Heart left ventricle (tissue), 16 donors: ENCODE data around the gene COG2. TPM values are rescaled to one million over a fixed set of nuclear protein-coding genes. Genes with fewer than 3 reads are reported as not detected.
"Not testable (repeated sequence)": the region's sequence is repeated elsewhere in the genome, so short reads cannot be mapped to it uniquely, and the experiment has no call there.

Experiments used
- ATAC-seq, 4 donors: fragments of 200-7000 bp; cut with Tn5 transposase; one replicate each; pipeline ENCODE4 v1.9.1; 2020 to 2022; ENCODE audit warnings: moderate library complexity in 4 of 4, mild to moderate bottlenecking in 3 of 4, moderate number of reproducible peaks in 1 of 4
- DNase-seq, 5 donors: peaks; one replicate each; pipeline ENCODE4 v3.0.0-alpha.2; 2020
- H3K27ac ChIP-seq, 12 donors: fragments of 200-600 bp; sonication (generic) in 4 of 12; one replicate each; pipeline versions ENCODE4 v1.5.0 to v1.8.0; 2016 to 2022; ENCODE audit warnings: mild to moderate bottlenecking in 2 of 12
- H3K27me3 ChIP-seq, 9 donors: fragments of 200-600 bp; sonication (generic) in 2 of 9; one replicate each; pipeline versions ENCODE4 v1.5.1 to v1.8.0; 2016 to 2022; ENCODE audit warnings: mild to moderate bottlenecking in 3 of 9
- H3K36me3 ChIP-seq, 9 donors: fragments of 200-600 bp; sonication (generic) in 2 of 9; one replicate each; pipeline versions ENCODE4 v1.5.0 to v1.8.0; 2018 to 2022; ENCODE audit warnings: mild to moderate bottlenecking in 2 of 9
- H3K4me1 ChIP-seq, 12 donors: fragments of 200-600 bp; sonication (generic) in 4 of 12; one replicate each; pipeline versions ENCODE4 v1.5.0 to v1.8.0; 2016 to 2022; ENCODE audit warnings: mild to moderate bottlenecking in 3 of 12
- H3K4me3 ChIP-seq, 12 donors: fragments of 200-600 bp; sonication (generic) in 4 of 12; one replicate each; pipeline versions ENCODE4 v1.5.0 to v1.8.0; 2017 to 2022; ENCODE audit warnings: mild to moderate bottlenecking in 9 of 12, moderate library complexity in 4 of 12
- H3K9me3 ChIP-seq, 12 donors: fragments of 200-600 bp; sonication (generic) in 4 of 12; one replicate each; pipeline versions ENCODE4 v1.5.0 to v1.8.0; 2016 to 2022; ENCODE audit warnings: mild to moderate bottlenecking in 1 of 12
- CTCF ChIP-seq, 12 donors: fragments of 200-600 bp; sonication (generic) in 4 of 12; IDR thresholded peaks; one replicate each; pipeline versions ENCODE4 v1.5.0 to v1.8.0; 2018 to 2022; ENCODE audit warnings: antibody characterized with exemption in 12 of 12, mild to moderate bottlenecking in 5 of 12
- POLR2A ChIP-seq, 2 donors: fragments of 450-650 bp; IDR thresholded peaks; one replicate each; pipeline ENCODE4 v1.6.1; 2017; ENCODE audit warnings: antibody characterized with exemption in 2 of 2, mild to moderate bottlenecking in 2 of 2, moderate library complexity in 2 of 2
- WGBS, 4 donors: extraction: QIAGEN DNeasy Blood & Tissue Kit in 2 of 4; methylation state at CpG; one replicate each; pipeline versions ENCODE4 v1.1.5 to v1.1.7; 2013 to 2018; 5-methylcytosine and 5-hydroxymethylcytosine counted together
- intact Hi-C, 10 donors: fragments of 100-400 bp; cut with DNase I; formaldehyde crosslinking; loops; one replicate each; pipeline versions ENCODE4 v1.11.1 to v1.14.2; 2022
- polyA plus RNA-seq, 2 donors: library from polyadenylated mRNA; stranded (reverse); fragments of 200-250 nt; gene quantifications; one replicate each; pipeline ENCODE4 v1.2.3, GENCODE V29; 2013
- total RNA-seq, 9 donors: library from RNA; depleted of rRNA in 2 of 9; stranded (reverse); fragments of >200 nt in 2 of 9; fragmentation: NEBNext Ultra II Directional in 3 of 9; extraction: Animal tissue kit (Norgen Biotek cat#: 25700) in 3 of 9; gene quantifications; one replicate each; pipeline versions ENCODE4 v1.1.0 to v1.2.4, GENCODE V29; 2016 to 2023
- donor health status: ischemic (EF 13 %, LVEDD 7.1; RV severe dilation, severe dysfunction).
- donor health status: healthy with polysubstance abuse.
- donor health status: DM: no; HTN: yes; CAD: no.
- donor health status: DM: no; HTN: no; CAD: no.
- donor health status: ischemic (EF 25% LVEDD 6.9; RV normal size, moderate dysfunction).
- donor health status: ischemic (EF 25% LVEDD 5.7; RV mildly dilated, moderate dysfunction).
- donor health status: healthy.
- donor health status: DM: yes; HTN: yes; CAD: no.
- donor health status: ischemic (EF 35%, LVEDD 5.7; RV mildly dilated, moderate dysfunction).
- donor health status: nonischemic (EF 11% LVEDD 7.7; RV severe dilation, severe dysfunction).
- donor health status: DM: yes; HTN: yes; CAD: no.
- donor health status: PGD.
- donor health status: ischemic (EF 29% LVEDD 5.4; RV normal size, mild dysfunction).
- donor health status: nonischemic (EF 23%, LVEDD 6.1; RV moderate dilation, normal function).

Gene COG2
- total and polyA plus RNA-seq, 11 donors: 9.2 to 31.4 (median 25.1) TPM

- peaks cover 10 to 47% (median 30%) of the 10 kb centered on the region in 12 donors for H3K4me1 ChIP-seq
- 49 to 57% (median 54%) methylated on average over 5 of the region's 5 CpGs for whole genome bisulfite sequencing, 4 donors
- H3K9me3 ChIP-seq: peaks cover 0 to 14% (median 0%) of the 10 kb centered on the region in 12 donors
- H3K27ac ChIP-seq: no peak overlapping the region
- DNase-seq: no peak
- ATAC-seq: no peak
- no peaks in the 10 kb centered on the region for H3K27me3 ChIP-seq
- intact Hi-C loops: no loop called here
- peaks cover 0 to 12% (median 0%) of the 10 kb centered on the region in 9 donors for H3K36me3 ChIP-seq
- TF ChIP-seq CTCF (IDR thresholded peaks at IDR 0.05): no peak
- no peak for TF ChIP-seq POLR2A (IDR thresholded peaks at IDR 0.05)
- no peak overlapping the region for H3K4me3 ChIP-seq
These were observed 5.0 kb downstream of the COG2 start for GRCh38 chr1:230647321-230647720.

- 88 to 94% (median 92%) methylated on average over 3 of the region's 3 CpGs for WGBS, 4 donors
These were observed 5.8 kb downstream of the COG2 start for GRCh38 chr1:230648114-230648513.

GRCh38 chr1:230650300-230650699 is 8.0 kb downstream of the COG2 start:
- no peak for ATAC-seq
- no peak for DNase-seq
- Histone ChIP-seq H3K27ac (no peak overlapping the region), H3K27me3 (no peaks in the 10 kb centered on the region), H3K4me3 (no peak overlapping the region), H3K9me3 (peaks cover 0 to 19% (median 0%) of the 10 kb centered on the region in 12 donors), H3K36me3 (peaks cover 0 to 12% (median 0%) of the 10 kb centered on the region in 9 donors), H3K4me1 (peaks cover 0 to 24% (median 9%) of the 10 kb centered on the region in 12 donors)
- intact Hi-C loops: no loop called here
- TF ChIP-seq CTCF (IDR thresholded peaks at IDR 0.05) (no peak), POLR2A (IDR thresholded peaks at IDR 0.05) (no peak)
- 93 to 100% (median 99%) methylated on average over 1 of the region's 1 CpG for WGBS, 4 donors

More at GRCh38 chr1:230648114-230648513, 5.8 kb downstream of the COG2 start:
- Histone ChIP-seq H3K4me1 (peaks cover 10 to 46% (median 29%) of the 10 kb centered on the region in 12 donors), H3K36me3 (peaks cover 0 to 12% (median 0%) of the 10 kb centered on the region in 9 donors), H3K4me3 (no peak overlapping the region), H3K9me3 (peaks cover 0 to 16% (median 0%) of the 10 kb centered on the region in 12 donors), H3K27me3 (no peaks in the 10 kb centered on the region), H3K27ac (no peak overlapping the region)
- TF ChIP-seq CTCF (IDR thresholded peaks at IDR 0.05): no peak
- no peak for TF ChIP-seq POLR2A (IDR thresholded peaks at IDR 0.05)
- ATAC-seq: peak in 1 of 4 donors; percentile 25
- no peak for DNase-seq
- intact Hi-C loops: no loop called here

- intact Hi-C loops: no loop called here
- whole genome bisulfite sequencing, 4 donors: 97 to 100% (median 98%) methylated on average over 2 of the region's 2 CpGs
- H3K27ac ChIP-seq: no peak overlapping the region
- ATAC-seq: no peak
- no peak overlapping the region for H3K4me3 ChIP-seq
- H3K27me3 ChIP-seq: no peaks in the 10 kb centered on the region
- DNase-seq: no peak
- H3K9me3 ChIP-seq: peaks cover 0 to 19% (median 0%) of the 10 kb centered on the region in 12 donors
- peaks cover 0 to 7% (median 0%) of the 10 kb centered on the region in 9 donors for H3K36me3 ChIP-seq
- H3K4me1 ChIP-seq: peaks cover 0 to 22% (median 9%) of the 10 kb centered on the region in 12 donors
- no peak for TF ChIP-seq POLR2A (IDR thresholded peaks at IDR 0.05)
- no peak for TF ChIP-seq CTCF (IDR thresholded peaks at IDR 0.05)
These were observed 9.0 kb downstream of the COG2 start for GRCh38 chr1:230651235-230651634.

GRCh38 chr1:230656719-230657118 is 14.4 kb downstream of the COG2 start:
- H3K4me1 ChIP-seq, H3K27ac ChIP-seq, DNase-seq, H3K4me3 ChIP-seq, H3K27me3 ChIP-seq, intact Hi-C loops, ATAC-seq: not testable (repeated sequence)
- peaks cover 0 to 13% (median 0%) of the 10 kb centered on the region in 12 donors for H3K9me3 ChIP-seq
- peaks cover 0 to 35% (median 27%) of the 10 kb centered on the region in 9 donors for H3K36me3 ChIP-seq
- WGBS, 4 donors: 68 to 97% (median 93%) methylated on average over 1 of the region's 1 CpG

GRCh38 chr1:230658103-230658502 is 15.8 kb downstream of the COG2 start:
- H3K36me3 ChIP-seq: peaks cover 0 to 48% (median 38%) of the 10 kb centered on the region in 9 donors

More at GRCh38 chr1:230658103-230658502, 15.8 kb downstream of the COG2 start:
- 77 to 90% (median 82%) methylated on average over 1 of the region's 1 CpG; no CpG with 5 or more reads in 1 of the 4 donors for WGBS, 4 donors
- intact Hi-C loops, H3K27me3 ChIP-seq, H3K27ac ChIP-seq, H3K4me3 ChIP-seq, H3K4me1 ChIP-seq, DNase-seq, ATAC-seq, H3K9me3 ChIP-seq: not testable (repeated sequence)
